ENCODE data around the gene EHD1.
"Not testable (repeated sequence)": the region's sequence is repeated elsewhere in the genome, so short reads cannot be mapped to it uniquely, and the experiment has no call there.

Gene EHD1

DNA sequence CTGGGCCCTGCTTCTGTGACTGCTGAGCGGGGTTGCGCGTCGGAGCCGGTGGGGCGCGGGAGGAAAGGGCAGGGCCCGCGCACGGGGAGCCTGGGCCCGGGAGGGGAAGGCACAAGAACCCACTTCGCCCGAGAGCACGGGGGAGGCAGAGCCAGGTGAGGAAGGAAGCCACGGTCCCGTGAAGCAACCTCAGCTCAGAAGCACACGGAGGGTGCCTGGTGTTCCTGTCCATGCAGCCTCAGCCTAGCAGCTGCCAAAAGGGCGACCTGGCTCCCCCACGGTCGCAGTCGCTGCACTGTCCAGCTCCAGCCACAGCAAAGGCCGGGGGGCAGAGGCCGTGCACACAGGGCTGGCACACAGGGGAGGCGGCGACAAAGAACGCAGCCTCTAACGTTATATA, 24.7 kb downstream of the EHD1 start:
- peak overlapping the region; percentile 87 for H3K4me3 Mint-ChIP-seq
- ATAC-seq, result no peak
- no peak for DNase-seq (ENCODE audit: low spot score in 2 of 2)
- H3K9me3 Mint-ChIP-seq, result no peaks in the 10 kb centered on the region
- peak overlapping the region; percentile 97 for H3K27ac Mint-ChIP-seq
- H3K4me1 Mint-ChIP-seq, result peaks cover 87% of the 10 kb centered on the region
- H3K36me3 Mint-ChIP-seq, result peaks cover 87% of the 10 kb centered on the region

DNA sequence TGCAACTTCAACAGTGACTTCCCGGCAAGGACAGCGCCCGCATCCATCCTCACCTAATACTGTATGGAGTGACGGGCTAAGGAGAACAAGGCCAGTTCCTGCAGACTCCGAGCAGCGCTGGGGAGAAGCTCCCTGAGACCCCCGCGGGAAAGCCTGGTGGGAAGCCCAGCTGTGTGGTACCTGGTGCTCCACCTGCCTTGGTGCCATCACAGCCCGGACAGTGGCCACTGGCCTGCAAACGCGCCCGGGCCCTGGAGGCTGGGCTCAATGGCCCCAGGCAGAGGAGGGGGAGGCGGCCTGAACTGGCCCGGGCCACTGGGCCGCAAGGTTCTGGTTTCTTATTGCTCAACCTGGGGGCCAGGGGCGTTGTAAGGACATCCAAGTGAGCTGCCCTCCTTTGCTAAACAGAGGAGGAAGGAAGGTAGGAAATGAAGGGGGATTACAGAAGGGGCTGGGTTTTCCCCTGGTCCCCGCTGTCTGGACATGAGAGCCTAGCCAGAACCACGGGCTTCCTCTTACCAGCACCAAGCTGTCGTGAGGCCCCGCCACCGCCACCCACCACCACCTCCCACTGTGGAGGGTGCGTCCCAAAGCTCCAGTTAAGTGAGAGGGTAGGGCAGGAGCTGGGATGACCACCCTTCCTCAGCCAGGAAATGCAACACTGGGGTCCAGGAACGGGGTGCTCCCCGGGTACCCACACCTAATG, 25.5 kb downstream of the EHD1 start:
- Mint-ChIP-seq H3K27ac (peak overlapping the region; percentile 97), H3K36me3 (peaks cover 86% of the 10 kb centered on the region), H3K9me3 (no peaks in the 10 kb centered on the region), H3K4me3 (peak overlapping the region; percentile 87), H3K4me1 (peaks cover 88% of the 10 kb centered on the region)
- DNase-seq (ENCODE audit: low spot score in 2 of 2) (no peak), ATAC-seq (no peak)

- ATAC-seq (peak; percentile 33), DNase-seq (ENCODE audit: low spot score in 2 of 2) (no peak)
- peaks cover 76% of the 10 kb centered on the region for H3K36me3 Mint-ChIP-seq
- no peaks in the 10 kb centered on the region for H3K9me3 Mint-ChIP-seq
- peak overlapping the region; percentile 97 for H3K27ac Mint-ChIP-seq
- H3K4me3 Mint-ChIP-seq, result peak overlapping the region; percentile 87
- H3K4me1 Mint-ChIP-seq, result peaks cover 89% of the 10 kb centered on the region
These were observed 26.5 kb downstream of the EHD1 start for GRCh38 chr11:64851831-64852351.

GRCh38 chr11:64850979-64851567, 27.3 kb downstream of the EHD1 start:
- Mint-ChIP-seq H3K9me3 (no peaks in the 10 kb centered on the region), H3K27ac (peak overlapping the region; percentile 97), H3K36me3 (peaks cover 68% of the 10 kb centered on the region), H3K4me3 (peak overlapping the region; percentile 87), H3K4me1 (peaks cover 82% of the 10 kb centered on the region)
- DNase-seq (ENCODE audit: low spot score in 2 of 2), result peak in 1 of 2 donors; percentile 77
- peak; percentile 61 for ATAC-seq

DNA sequence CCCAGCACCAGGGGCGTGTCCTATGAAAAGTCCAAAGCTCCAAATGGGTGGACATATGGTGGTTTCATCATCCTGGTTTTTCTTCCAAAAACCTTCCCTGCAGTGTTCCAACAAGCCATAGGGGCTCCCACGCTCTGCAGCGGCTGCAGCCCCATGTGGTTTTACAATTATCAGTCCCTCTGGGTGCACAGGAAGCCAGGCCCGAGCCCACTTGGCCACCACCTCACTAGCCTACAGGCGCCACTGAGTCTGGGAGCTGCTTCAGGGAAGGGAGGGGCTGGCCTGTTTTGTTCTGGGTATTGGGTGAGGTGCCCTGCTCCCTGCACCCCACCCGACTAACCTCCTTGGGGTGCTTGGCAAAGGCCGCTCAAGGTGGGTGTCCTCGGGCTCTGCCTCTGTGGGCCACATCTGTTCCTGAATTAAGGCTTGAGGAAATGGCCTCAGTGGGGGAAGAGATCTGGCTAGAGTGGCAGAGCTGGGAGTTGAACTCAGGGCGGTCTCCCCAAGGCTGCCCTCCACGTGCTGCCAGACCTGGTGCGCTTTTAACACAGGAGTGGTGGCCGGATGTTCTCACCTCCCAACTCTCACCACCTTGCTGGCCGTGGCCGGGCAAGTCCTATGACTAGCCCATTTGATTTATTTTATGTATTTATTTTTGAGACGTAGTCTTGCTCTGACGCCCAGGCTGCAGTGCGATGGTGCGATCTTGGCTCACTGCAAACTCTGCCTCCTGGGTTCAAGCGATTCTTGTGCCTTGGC, 28.6 kb downstream of the EHD1 start:
- Mint-ChIP-seq H3K9me3 (no peaks in the 10 kb centered on the region), H3K27ac (peak overlapping the region; percentile 97), H3K4me1 (peaks cover 75% of the 10 kb centered on the region), H3K4me3 (no peak overlapping the region), H3K36me3 (peaks cover 55% of the 10 kb centered on the region)
- no peak for DNase-seq (ENCODE audit: low spot score in 2 of 2)
- ATAC-seq, result no peak

GRCh38 chr11:64848826-64849597, 29.4 kb downstream of the EHD1 start:
- Mint-ChIP-seq H3K27ac (peak overlapping the region; percentile 85), H3K4me1 (peaks cover 69% of the 10 kb centered on the region), H3K9me3 (no peaks in the 10 kb centered on the region), H3K4me3 (no peak overlapping the region), H3K36me3 (peaks cover 49% of the 10 kb centered on the region)
- ATAC-seq (no peak), DNase-seq (ENCODE audit: low spot score in 2 of 2) (no peak)

DNA sequence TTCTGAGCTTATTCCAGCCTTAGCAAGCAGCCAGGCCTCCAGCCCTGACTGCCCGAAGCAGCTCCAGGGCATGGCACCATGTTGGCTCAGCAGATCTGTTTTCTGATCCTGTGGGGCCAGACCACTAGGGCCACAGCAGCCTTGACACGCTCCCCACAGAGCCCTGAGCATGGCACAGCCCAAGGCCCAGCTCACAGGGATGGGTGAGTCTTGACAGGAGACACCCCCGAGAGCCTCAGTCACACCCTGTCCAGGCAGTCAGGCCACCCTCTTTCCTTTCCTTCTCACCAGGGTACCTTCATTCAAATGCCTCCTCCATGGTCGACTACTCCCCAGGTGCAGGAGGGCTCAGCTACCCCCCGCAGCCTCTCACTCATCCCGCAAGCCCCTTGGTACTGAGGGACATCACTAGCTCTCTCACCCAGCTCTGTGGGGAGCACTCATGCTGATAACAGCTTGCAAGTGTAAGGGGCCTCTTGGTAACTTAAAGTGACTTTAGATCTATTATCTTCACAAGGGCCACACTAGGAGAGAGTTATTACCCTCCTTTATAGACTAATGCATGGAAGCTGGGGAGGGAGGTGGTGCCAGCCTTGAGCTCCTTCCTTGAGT, 30.1 kb downstream of the EHD1 start:
- H3K36me3 Mint-ChIP-seq, result peaks cover 48% of the 10 kb centered on the region
- no peak for ATAC-seq
- DNase-seq (ENCODE audit: low spot score in 2 of 2), result no peak
- H3K4me3 Mint-ChIP-seq, result no peak overlapping the region
- H3K4me1 Mint-ChIP-seq, result peaks cover 69% of the 10 kb centered on the region
- H3K9me3 Mint-ChIP-seq, result no peaks in the 10 kb centered on the region
- peak overlapping the region; percentile 85 for H3K27ac Mint-ChIP-seq

- Mint-ChIP-seq H3K4me1 (peaks cover 62% of the 10 kb centered on the region), H3K27ac (peak overlapping the region; percentile 48), H3K9me3 (no peaks in the 10 kb centered on the region), H3K36me3 (peaks cover 42% of the 10 kb centered on the region), H3K4me3 (no peak overlapping the region)
- DNase-seq (ENCODE audit: low spot score in 2 of 2) (peak; percentile 92 to 96), ATAC-seq (peak; percentile 75)
These were observed 31.3 kb downstream of the EHD1 start for GRCh38 chr11:64846998-64847666.

- H3K4me3 Mint-ChIP-seq, result peak overlapping the region; percentile 71
- H3K36me3 Mint-ChIP-seq, result peaks cover 28% of the 10 kb centered on the region
- H3K4me1 Mint-ChIP-seq, result peaks cover 49% of the 10 kb centered on the region
These were observed 32.7 kb downstream of the EHD1 start for GRCh38 chr11:64845776-64846129.

GRCh38 chr11:64845129-64845775, 33.2 kb downstream of the EHD1 start:
- H3K27ac Mint-ChIP-seq, result peak overlapping the region; percentile 86
- DNase-seq (ENCODE audit: low spot score in 2 of 2), result no peak
- no peak for ATAC-seq
- H3K36me3 Mint-ChIP-seq, result peaks cover 28% of the 10 kb centered on the region
- H3K4me3 Mint-ChIP-seq, result peak overlapping the region; percentile 71
- no peaks in the 10 kb centered on the region for H3K9me3 Mint-ChIP-seq
- H3K4me1 Mint-ChIP-seq, result peaks cover 47% of the 10 kb centered on the region

More at GRCh38 chr11:64845776-64846129, 32.7 kb downstream of the EHD1 start:
- ATAC-seq; DNase-seq (ENCODE audit: low spot score in 2 of 2); H3K9me3 Mint-ChIP-seq: not testable (repeated sequence)
- H3K27ac Mint-ChIP-seq, result peak overlapping the region; percentile 86

- Mint-ChIP-seq H3K4me3 (peak within 1 kb of the TSS; percentile 71), H3K9me3 (no peaks in the 10 kb centered on the region), H3K4me1 (peaks cover 44% of the 10 kb centered on the region), H3K36me3 (peaks cover 28% of the 10 kb centered on the region), H3K27ac (peak within 1 kb of the TSS; percentile 86)
- ATAC-seq, result peak; percentile 78
- no peak for DNase-seq (ENCODE audit: low spot score in 2 of 2)
These were observed 33.9 kb downstream of the EHD1 start, which contains the start of gene CDC42BPG for GRCh38 chr11:64844330-64845128. Gene CDC42BPG (minus strand): TSS chr11:64844653. CDS start chr11:64844569, 84 bp downstream.

- no peak for ATAC-seq
- Mint-ChIP-seq H3K4me3 (peak overlapping the region; percentile 71), H3K27ac (peak overlapping the region; percentile 58), H3K9me3 (no peaks in the 10 kb centered on the region), H3K4me1 (peaks cover 37% of the 10 kb centered on the region), H3K36me3 (peaks cover 21% of the 10 kb centered on the region)
- no peak for DNase-seq (ENCODE audit: low spot score in 2 of 2)
These were observed 34.6 kb downstream of the EHD1 start for GRCh38 chr11:64843686-64844329.
